Measurements from ENCODE around the gene DUSP9. TPM values are rescaled to one million over a fixed set of nuclear protein-coding genes. Genes with fewer than 3 reads are reported as not detected.

DUSP9 gene
- total RNA-seq, 2 donors from 2014 or later = 0.91 TPM; not detected in 1

DNA sequence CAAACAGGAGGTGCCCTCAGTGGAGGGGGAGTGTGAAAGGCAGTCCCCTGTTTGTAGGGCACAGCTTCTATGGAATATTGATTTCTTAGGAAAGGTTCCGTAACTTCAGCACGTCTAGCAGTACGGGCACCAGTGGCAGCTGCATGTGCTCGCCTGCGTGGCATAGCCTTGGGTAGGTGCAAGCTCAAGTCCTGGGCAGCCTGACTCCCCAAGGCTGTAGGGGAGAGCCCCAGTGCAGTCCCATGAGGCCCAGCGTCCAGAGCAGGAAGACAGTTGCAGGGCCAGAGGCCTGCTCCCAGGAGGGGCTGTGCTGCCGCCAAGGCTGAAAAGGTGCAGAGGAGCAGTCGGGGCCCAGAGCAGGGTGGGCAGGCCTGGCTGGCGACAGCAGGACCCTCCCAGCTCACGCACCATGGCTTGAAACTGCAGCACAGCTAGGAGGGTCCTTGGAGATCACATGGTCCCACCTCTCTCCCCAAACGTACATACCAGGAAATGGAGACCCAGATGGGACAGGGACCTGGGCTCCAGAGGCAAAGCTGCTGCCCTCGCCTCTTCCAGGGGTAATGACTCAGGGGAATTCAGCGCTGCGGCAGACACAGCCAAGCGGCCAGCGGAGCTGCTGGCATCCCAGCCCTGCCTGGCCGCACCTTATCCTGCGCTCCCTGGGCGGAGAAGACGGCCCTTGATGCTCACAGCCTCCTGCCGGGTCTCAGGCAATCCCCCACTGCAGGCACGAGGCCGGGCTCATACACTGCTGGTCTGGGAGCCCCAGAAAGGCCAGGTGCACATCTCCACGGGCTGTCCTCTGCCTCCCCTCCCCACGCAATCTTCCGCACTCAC is 6.0 kb upstream of the DUSP9 start:
- no peak for ATAC-seq
- no peak for DNase-seq (ENCODE audit: low spot score in 2 of 2)
- no peaks in the 10 kb centered on the region for H3K9me3 Mint-ChIP-seq
- H3K27ac Mint-ChIP-seq = no peak overlapping the region
- no peaks in the 10 kb centered on the region for H3K36me3 Mint-ChIP-seq

DNA sequence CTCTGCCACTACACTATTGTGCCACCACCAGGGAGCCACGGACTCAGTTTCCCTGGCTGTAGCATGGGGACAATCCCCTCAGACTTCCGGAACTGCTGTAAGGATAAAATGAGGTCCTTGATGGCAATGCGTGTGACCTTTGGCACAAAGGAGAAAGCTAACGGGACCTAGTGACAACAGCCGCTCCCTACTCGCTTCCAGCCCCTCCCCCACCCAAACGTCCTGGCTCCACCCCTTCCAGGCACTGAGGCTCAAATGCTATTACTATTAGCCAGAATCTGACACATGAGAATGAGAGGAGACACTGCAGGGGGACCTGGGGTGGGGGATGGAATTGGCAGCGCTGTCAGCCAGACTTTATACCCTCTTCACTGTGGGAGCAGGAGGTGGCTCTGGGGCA is 5.4 kb upstream of the DUSP9 start:
- H3K27ac Mint-ChIP-seq = no peak overlapping the region
- no peaks in the 10 kb centered on the region for H3K36me3 Mint-ChIP-seq
- ATAC-seq (no peak), DNase-seq (ENCODE audit: low spot score in 2 of 2) (no peak)
- no peaks in the 10 kb centered on the region for H3K9me3 Mint-ChIP-seq

DNA sequence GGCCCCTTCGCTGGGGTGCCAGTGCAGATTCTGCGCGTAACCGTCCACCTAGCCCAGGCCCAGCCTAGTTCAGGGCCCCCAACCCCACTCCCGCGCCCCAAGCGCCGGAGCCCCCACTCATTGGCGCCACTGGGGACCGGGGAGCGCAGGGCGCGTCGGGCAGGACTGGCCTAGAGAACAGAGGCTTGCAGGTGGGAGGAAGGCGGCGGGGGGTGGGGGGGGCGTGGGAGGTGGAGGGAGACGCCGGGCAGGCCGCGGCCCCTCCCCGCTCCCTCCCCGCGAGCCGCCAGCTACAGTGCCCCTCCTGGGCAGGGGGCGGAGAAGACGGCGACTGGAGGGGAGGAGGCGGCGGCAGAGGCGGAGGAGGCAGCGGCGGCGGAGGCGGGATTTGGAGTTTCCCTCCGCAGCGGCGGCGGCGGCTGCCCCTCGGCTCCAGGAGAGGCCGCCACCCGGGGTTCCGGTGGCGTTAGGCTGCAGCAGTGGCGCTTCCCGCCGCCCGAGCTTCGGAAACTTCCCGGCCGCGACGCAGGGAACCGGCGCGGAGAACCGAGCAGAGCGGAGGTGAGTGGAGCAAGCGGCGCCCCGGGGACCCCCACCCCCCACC is 4.8 kb upstream of the DUSP9 start:
- Mint-ChIP-seq H3K9me3 (no peaks in the 10 kb centered on the region), H3K36me3 (no peaks in the 10 kb centered on the region), H3K27ac (no peak overlapping the region)
- DNase-seq (ENCODE audit: low spot score in 2 of 2) (no peak), ATAC-seq (no peak)

DNA sequence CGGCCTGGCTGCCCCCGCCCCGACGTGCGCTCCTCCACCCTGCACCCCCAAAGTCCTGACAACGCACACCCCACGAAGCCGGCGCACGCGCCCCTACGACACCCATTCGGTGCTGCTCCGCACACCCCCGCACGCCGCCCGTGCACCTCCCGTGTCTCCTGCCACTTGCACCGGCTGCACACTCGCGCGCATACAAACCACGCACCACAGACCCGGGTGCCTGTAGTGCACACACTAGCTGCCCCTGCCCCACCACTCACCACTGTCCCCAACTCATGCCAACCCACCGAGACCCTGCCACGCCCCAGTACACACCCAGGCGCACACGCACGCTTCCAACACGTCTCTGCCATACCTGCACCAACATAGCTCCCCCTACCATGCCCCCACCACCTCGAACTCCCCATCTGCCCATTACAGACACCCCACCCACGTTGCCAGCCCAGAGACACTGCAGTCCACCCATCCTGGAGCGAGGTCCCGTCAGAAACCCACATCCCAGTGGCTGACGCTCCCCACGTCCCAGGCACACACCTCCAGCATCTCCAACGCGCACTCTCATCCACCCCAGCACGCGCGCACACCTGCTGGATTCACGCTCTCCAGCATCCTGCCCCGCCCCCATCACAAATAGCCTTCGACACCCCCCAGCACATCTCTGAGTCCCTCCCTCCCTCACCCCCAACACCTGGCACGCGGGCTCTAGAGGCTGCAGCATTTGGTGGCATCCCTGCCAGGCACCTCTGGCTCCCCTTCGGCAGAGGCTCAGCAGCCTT is 4.2 kb upstream of the DUSP9 start:
- H3K36me3 Mint-ChIP-seq = no peaks in the 10 kb centered on the region
- DNase-seq (ENCODE audit: low spot score in 2 of 2) (no peak), ATAC-seq (no peak)
- H3K27ac Mint-ChIP-seq = no peak overlapping the region
- no peaks in the 10 kb centered on the region for H3K9me3 Mint-ChIP-seq

DNA sequence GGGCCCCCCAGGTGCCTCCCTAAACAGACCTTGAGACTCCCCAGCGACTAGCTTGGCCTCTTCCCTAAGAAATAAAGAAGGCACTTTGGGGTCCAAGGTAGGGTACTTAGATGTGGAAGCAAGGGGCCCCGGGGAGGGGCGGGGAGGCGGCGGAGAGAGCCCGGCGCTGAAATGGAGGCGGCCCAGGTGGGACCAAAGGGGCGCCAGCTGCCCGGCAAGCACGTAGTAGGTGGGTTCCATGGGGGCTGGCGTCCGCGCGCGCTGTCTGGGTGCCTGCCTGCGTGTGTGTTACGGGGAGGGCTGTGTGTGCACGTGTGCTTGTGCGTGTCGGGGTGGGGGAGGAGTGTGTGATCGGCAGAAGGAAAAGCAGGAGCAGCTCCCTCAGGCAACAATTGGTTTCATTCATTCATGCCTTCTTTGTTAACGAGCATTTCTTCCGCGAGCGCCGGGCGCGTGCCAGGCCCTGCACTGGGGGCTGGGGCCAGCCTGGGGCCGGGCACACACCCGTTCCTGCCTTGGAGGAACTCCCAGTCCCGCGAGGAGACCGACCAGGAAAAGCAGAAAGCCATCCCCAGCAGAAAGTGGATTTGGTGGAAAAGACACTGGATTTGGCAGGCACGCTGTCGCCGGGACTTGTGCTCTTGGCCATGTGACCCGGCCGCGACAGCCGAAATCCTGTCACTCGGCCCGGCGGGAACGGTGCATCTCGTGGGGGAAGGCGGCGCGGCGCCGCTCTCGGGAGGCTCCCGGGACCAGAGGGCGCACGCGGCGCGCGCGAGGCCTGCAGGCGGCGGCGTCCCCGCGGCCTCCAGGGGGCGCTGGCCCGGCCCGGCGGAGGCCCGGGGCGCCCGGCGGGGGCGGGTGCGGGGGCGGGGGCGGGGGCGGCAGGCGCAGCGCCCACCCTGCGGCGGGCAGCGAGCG is 3.3 kb upstream of the DUSP9 start:
- ATAC-seq (peak in 1 of 2 donors; percentile 61), DNase-seq (ENCODE audit: low spot score in 2 of 2) (no peak)
- Mint-ChIP-seq H3K9me3 (no peaks in the 10 kb centered on the region), H3K36me3 (no peaks in the 10 kb centered on the region), H3K27ac (no peak overlapping the region)

DNA sequence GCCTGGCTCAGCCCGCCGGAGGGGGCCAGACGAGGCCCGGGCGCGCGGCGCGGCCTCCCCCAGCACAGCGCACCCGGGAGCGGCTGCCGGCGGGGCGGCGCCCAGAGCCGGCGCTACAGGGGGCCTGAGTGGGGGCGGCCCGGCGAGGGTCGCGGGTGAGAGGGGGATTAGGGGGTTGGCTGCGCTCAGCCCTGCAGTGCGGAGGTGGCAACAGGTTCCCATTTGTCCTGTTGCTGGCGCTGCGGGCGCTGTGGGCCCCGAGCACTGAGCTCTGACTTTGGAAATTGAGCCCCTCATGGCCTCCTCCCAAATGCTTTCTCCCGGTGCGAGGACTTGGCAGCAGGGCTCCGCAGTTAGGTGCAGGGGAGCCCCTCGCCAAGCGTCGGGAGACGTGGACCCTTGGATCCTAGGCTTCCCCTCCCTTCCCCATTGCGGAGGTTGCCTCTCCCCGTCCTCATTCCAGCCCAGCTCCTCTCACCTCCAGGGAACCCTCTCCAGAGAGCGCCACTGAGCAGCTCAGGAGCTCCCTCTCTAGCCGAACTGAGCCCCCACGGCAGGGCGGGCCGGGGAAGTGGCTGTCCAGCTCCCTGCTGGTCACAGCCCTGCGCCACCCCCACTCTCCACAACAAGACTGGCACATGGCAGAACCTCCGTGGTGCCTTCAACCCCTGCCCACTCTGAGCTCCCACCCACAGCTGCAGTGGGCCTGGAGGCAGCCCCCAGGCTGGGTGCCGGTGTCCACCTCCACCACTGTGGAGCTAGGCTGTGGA is 2.5 kb upstream of the DUSP9 start:
- no peak overlapping the region for H3K27ac Mint-ChIP-seq
- peak in 1 of 2 donors; percentile 48 for ATAC-seq
- H3K36me3 Mint-ChIP-seq = no peaks in the 10 kb centered on the region
- H3K9me3 Mint-ChIP-seq = no peaks in the 10 kb centered on the region
- no peak for DNase-seq (ENCODE audit: low spot score in 2 of 2)

DNA sequence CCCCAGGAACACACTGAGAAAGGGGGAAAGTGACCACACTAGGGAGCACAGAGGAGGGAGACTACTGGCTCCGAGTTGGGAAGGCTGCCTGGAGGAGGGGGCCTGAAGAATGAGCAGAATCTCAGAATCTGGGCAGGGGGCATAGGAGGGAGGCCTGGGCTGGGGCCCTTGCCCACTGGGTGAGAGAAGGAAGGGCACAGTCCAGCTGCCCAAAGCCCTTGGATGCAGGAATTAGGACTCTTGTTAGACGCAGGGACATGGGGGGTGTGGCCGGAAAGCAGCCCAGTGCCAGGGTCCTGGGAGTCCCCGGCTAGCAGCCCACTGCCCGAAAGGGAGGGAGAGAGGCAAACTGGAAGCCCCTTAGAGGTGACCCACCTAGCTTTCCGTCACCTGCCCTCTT is 1.9 kb upstream of the DUSP9 start:
- H3K9me3 Mint-ChIP-seq = no peaks in the 10 kb centered on the region
- ATAC-seq (no peak), DNase-seq (ENCODE audit: low spot score in 2 of 2) (no peak)
- no peak overlapping the region for H3K27ac Mint-ChIP-seq
- H3K36me3 Mint-ChIP-seq = no peaks in the 10 kb centered on the region

DNA sequence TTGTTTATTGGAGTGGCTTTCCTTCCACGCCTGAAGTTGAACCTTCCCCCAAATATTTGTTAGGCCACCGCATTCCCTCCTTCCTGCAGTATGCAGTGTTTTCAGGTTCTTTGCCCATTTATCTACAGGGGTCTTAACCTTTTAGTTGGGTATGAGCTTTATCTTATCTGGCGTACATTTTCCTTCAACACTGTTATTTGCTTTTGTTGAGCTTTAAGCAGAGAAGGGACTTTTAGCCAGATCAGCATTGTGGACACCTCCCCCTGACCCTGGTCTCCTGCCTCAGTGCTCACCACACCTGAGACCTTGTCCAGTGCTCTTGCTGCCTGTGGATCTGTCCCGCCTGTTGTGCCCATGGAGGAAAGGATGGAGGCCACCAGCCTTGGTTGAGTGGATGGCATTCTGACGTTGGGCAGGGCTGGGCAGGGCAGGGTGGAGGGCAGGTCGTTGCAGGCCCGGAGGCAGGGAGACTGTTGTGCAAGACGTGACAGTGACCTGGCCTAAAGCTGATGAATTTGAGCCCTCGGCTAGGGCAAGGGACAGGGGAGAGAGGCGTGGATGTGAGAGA is 998 bp upstream of the DUSP9 start:
- Mint-ChIP-seq H3K9me3 (no peaks in the 10 kb centered on the region), H3K36me3 (no peaks in the 10 kb centered on the region), H3K27ac (no peak overlapping the region)
- ATAC-seq (no peak), DNase-seq (ENCODE audit: low spot score in 2 of 2) (no peak)

DNA sequence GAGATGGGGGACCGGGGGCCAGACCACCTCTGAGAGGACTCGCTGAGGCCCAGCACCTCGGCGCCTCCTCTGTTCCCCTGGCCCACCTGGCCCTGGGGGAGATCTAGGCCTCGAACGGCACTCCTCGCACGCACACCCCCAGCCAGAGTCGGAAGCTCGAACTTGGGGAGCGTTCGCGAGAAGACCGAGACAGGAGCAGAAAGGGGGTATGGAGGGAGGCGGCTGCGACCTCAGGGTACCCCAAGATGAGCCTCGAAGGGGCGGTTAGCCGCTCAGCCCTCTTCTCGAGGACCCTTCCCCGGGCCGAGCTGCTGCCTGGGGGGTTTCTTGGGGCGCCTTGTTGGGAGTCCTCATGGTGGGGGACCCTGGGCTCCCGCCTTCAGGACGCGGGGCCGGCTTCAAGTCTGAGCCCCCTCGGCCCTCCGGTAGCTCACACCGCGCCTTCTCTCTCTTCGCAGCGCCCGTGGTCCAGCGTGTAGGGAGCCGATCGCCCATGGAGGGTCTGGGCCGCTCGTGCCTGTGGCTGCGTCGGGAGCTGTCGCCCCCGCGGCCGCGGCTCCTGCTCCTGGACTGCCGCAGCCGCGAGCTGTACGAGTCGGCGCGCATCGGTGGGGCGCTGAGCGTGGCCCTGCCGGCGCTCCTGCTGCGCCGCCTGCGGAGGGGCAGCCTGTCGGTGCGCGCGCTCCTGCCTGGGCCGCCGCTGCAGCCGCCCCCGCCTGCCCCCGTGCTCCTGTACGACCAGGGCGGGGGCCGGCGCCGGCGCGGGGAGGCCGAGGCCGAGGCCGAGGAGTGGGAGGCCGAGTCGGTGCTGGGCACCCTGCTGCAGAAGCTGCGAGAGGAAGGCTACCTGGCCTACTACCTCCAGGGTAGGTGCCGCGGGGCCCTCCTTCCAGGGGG is 706 bp downstream of the DUSP9 start:
- H3K27ac Mint-ChIP-seq = no peak overlapping the region
- no peak for DNase-seq (ENCODE audit: low spot score in 2 of 2)
- no peaks in the 10 kb centered on the region for H3K36me3 Mint-ChIP-seq
- no peak for ATAC-seq
- H3K9me3 Mint-ChIP-seq = no peaks in the 10 kb centered on the region

DNA sequence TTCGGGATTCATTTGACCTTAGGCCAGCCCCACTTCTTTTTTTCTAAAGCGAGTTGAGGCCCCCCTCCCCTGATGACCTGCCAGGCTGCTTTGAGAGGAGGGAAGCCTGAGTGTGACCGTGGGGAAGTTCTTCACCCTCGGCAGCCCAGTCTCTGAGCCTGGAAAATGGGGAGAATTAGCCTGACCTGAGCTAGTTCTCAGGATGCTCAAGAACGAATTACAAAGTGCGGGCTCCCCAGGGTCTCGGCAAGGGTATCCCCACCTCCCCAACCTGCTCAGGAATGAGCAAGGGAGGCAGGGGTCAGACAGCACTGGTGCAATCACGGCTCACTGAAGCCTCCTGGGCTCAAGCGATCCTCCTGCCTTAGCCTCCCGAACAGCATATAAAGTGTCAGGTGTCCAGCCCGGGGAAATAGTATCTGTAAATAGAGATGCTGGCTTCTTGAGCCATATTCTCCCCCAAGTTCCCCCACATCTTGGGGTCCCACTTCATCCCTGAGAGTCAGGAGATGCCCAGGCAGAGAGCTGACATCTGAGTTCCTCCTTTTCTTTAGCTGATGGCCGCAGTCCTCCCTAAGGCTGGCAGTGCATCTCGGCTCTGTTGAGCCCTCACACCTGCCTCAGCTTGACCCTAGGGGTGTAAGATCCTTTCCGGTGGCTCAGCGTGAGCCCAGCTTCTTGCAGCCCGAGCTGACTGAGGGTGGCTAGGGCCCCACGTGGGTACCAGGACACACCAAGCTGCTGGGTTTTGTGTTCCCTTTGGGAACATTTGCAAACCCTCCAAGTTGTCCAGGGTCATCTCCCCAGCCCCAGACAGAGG is 1.6 kb downstream of the DUSP9 start:
- DNase-seq (ENCODE audit: low spot score in 2 of 2) (no peak), ATAC-seq (no peak)
- Mint-ChIP-seq H3K27ac (no peak overlapping the region), H3K9me3 (no peaks in the 10 kb centered on the region), H3K36me3 (no peaks in the 10 kb centered on the region)

DNA sequence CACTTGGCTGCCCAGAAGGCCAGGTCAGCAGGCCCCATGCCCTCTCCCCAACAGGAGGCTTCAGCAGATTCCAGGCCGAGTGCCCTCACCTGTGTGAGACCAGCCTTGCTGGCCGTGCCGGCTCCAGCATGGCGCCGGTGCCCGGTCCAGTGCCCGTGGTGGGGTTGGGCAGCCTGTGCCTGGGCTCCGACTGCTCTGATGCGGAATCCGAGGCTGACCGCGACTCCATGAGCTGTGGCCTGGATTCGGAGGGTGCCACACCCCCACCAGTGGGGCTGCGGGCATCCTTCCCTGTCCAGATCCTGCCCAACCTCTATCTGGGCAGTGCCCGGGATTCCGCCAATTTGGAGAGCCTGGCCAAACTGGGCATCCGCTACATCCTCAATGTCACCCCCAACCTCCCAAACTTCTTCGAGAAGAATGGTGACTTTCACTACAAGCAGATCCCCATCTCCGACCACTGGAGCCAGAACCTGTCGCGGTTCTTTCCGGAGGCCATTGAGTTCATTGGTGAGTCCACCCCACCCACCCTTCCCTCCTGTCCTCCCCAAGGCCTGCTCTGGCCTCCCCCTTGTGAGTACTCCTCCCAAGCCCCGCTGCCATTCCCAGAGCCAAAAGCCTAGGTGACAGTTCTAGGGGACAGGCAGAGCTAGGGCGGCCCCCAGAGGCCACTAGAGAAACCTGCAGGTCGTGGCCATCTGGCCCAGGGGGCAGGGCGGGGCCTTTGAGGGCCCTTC is 2.3 kb downstream of the DUSP9 start:
- peak; percentile 68 to 79 for ATAC-seq
- Mint-ChIP-seq H3K9me3 (no peaks in the 10 kb centered on the region), H3K27ac (no peak overlapping the region), H3K36me3 (no peaks in the 10 kb centered on the region)
- no peak for DNase-seq (ENCODE audit: low spot score in 2 of 2)

DNA sequence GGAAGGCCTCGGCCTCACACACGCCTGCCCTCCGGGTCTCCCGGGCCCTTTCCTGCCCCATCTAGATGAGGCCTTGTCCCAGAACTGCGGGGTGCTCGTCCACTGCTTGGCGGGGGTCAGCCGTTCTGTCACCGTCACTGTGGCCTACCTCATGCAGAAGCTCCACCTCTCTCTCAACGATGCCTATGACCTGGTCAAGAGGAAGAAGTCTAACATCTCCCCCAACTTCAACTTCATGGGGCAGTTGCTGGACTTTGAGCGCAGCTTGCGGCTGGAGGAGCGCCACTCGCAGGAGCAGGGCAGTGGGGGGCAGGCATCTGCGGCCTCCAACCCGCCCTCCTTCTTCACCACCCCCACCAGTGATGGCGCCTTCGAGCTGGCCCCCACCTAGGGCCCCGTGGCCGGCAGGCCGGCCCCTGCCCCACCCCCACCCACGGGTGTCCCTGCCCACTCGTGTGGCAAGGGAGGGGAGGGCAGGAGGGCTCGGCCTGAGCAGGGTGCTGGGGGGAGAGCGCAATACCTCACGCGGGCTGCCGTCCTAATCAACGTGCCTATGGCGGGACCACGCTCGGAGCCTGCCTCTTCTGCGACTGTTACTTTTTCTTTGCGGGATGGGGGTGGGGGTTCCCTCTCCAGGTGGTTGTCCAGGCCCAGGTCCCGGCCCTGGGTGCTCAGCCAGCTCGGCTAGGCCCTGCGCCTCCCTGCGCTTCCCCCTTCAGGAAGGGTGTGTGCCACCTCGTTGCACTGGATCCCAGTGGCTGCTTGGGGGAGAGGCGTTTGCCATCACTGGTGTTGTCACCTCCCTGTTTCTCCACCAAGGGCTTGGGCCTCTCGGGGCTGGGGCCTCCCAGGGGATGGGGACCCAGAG is 3.1 kb downstream of the DUSP9 start:
- Mint-ChIP-seq H3K9me3 (no peaks in the 10 kb centered on the region), H3K36me3 (no peaks in the 10 kb centered on the region), H3K27ac (no peak overlapping the region)
- ATAC-seq (no peak), DNase-seq (ENCODE audit: low spot score in 2 of 2) (no peak)

DNA sequence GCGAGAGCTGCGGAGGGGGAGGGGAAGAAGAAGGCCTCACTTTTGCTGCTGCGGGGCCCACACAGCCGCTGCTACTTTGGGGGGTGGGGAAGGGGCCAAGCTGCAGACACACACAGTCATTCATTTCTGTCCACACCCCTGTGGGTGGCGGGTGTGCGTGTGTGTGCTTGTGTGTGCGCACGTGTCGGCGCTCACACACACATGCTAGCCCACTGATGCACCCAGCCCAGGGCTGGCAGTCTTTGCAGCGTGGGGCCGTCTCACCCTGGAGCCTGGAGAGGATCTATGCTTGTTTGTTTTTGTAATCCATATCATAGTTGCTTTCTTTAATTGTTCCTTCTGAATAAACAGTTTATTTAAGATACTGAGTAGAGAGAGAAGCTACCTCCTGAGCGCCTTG is 4.0 kb downstream of the DUSP9 start:
- ATAC-seq (no peak), DNase-seq (ENCODE audit: low spot score in 2 of 2) (no peak)
- Mint-ChIP-seq H3K36me3 (no peaks in the 10 kb centered on the region), H3K9me3 (no peaks in the 10 kb centered on the region), H3K27ac (no peak overlapping the region)
